ENCODE measurements around the gene GPR89B. TPM values are rescaled to one million over a fixed set of nuclear protein-coding genes. Genes with fewer than 3 reads are reported as not detected.

The GPR89B gene
- total and polyA plus RNA-seq, 2 donors (not counting 3 experiments of a cell fraction or from before 2014, with no cell fraction given) = 9.8 to 20.0 TPM

- BruUV-seq (replicated peaks) = no TSS peak
- Histone ChIP-seq H3K27me3 (ENCODE audit: control insufficient read depth in 2 of 2, insufficient read depth in 2 of 2, low read length in 2 of 2) (no peaks in the 10 kb centered on the region), H3K4me2 (ENCODE audit: insufficient read depth, low read length) (no peak overlapping the region), H3K9me1 (replicated peaks; ENCODE audit: control insufficient read depth, extremely low read depth, insufficient read depth, low read length) (no peaks in the 10 kb centered on the region), H3K27ac (ENCODE audit: insufficient read depth, low read depth, low read length) (no peak overlapping the region), H3K9ac (replicated peaks; ENCODE audit: extremely low read depth, insufficient read depth, low read length) (no peak overlapping the region), H3K4me3 (replicated peaks in 1 of 3; ENCODE audit: insufficient read depth in 1 of 3, low read depth in 1 of 3, low read length in 3 of 3) (no peak overlapping the region), H3K79me2 (ENCODE audit: control insufficient read depth, insufficient read depth, low read length) (no peaks in the 10 kb centered on the region), H3K9me3 (replicated peaks; ENCODE audit: control insufficient read depth, insufficient read depth, low read length) (no peaks in the 10 kb centered on the region), H3K36me3 (ENCODE audit: control insufficient read depth in 2 of 2, extremely low read depth in 1 of 2, insufficient read depth in 2 of 2, low read length in 2 of 2) (no peaks in the 10 kb centered on the region), H2AFZ (ENCODE audit: low read depth, low read length) (no peak overlapping the region), H4K20me1 (replicated peaks; ENCODE audit: control insufficient read depth, extremely low read depth, insufficient read depth, low read length) (no peaks in the 10 kb centered on the region), H3K4me1 (ENCODE audit: control insufficient read depth, extremely low read depth, insufficient read depth, low read length) (no peaks in the 10 kb centered on the region)
- FAIRE-seq = no peak
- TF ChIP-seq POLR2AphosphoS5 (IDR thresholded peaks at IDR 0.05; ENCODE audit: insufficient read depth, low read depth, low read length) (no peak), EZH2 (IDR thresholded peaks at IDR 0.05; ENCODE audit: borderline replicate concordance, low read depth, low read length, severe bottlenecking) (no peak), JUN (IDR thresholded peaks at IDR 0.05; ENCODE audit: borderline replicate concordance, insufficient read depth, insufficient read length, low read depth) (no peak), POLR2A (IDR thresholded peaks at IDR 0.05; ENCODE audit: low read depth, low read length) (no peak), MYC (IDR thresholded peaks at IDR 0.05; ENCODE audit: low read depth, low read length) (no peak), CTCF (IDR thresholded peaks at IDR 0.05; ENCODE audit: extremely low read depth in 1 of 2, insufficient read depth in 1 of 2, low read depth in 1 of 2, low read length in 2 of 2) (no peak), FOS (IDR thresholded peaks at IDR 0.05; ENCODE audit: borderline replicate concordance, insufficient read depth, low read length) (no peak), MAX (IDR thresholded peaks at IDR 0.05; ENCODE audit: insufficient read depth, insufficient read length) (no peak)
- intact Hi-C loops (cut with micrococcal nuclease) (loop anchor here (1.0 kb wide), 4 partner anchors 252 to 619 kb away; no protein-coding TSS in a partner anchor), dilution Hi-C loops (cut with MboI; ENCODE audit: extremely low pct_ligation_motif_present, low sequenced_read_pairs) (no loop called here)
- DNase-seq (ENCODE audit: low read depth, low spot score) = no peak
- ChIA-PET POLR2A (no interaction called here), CTCF (interaction anchor here (0.6 to 6.3 kb wide), 75 partner anchors 9 to 620 kb away, joined by 3 to 273 read pairs (median 6); partner anchors contain the start of genes ACP6, BCL9, GJA5 and GJA8)
Measured at GRCh38 chr1:147892216-147892615, 36.0 kb upstream of the GPR89B start.

All from endothelial cell of umbilical vein (primary cell).